Peyer's patch (tissue), 4 donors: ENCODE results near the gene ATP11B. TPM values are rescaled to one million over a fixed set of nuclear protein-coding genes. Genes with fewer than 3 reads are reported as not detected.

Experiments
- DNase-seq, 3 donors: peaks; one replicate each; pipeline ENCODE4 v3.0.0-alpha.2; 2017 to 2019
- H3K27ac ChIP-seq, 4 donors: fragments of 200-600 bp; sonication (generic); one replicate each; pipeline ENCODE4 v1.5.1; 2016 to 2019
- H3K27me3 ChIP-seq, 2 donors: fragments of 200-600 bp; sonication (generic); one replicate each; pipeline ENCODE4 v1.5.1; 2019
- H3K36me3 ChIP-seq, 3 donors: fragments of 200-600 bp; sonication (generic); one replicate each; pipeline ENCODE4 v1.5.1; 2016 to 2019
- H3K4me1 ChIP-seq, 4 donors: fragments of 200-600 bp; sonication (generic); one replicate each; pipeline ENCODE4 v1.5.1; 2016 to 2019
- H3K4me3 ChIP-seq, 4 donors: fragments of 200-600 bp; sonication (generic); 1 replicate in 3 of 4; 2 replicates in 1 of 4; pipeline ENCODE4 v1.5.1; 2016 to 2019; ENCODE audit warnings: mild to moderate bottlenecking in 1 of 4
- H3K9me3 ChIP-seq, 4 donors: fragments of 200-600 bp; sonication (generic); one replicate each; pipeline ENCODE4 v1.5.1; 2016 to 2019; ENCODE audit warnings: mild to moderate bottlenecking in 1 of 4
- CTCF ChIP-seq, 6 experiments: fragments of 450-650 bp in 4 of 6; fragments of 200-600 bp in 2 of 6; sonication (generic) in 1 of 6; IDR thresholded peaks; one replicate each; pipeline ENCODE4 v1.5.1; 2017 to 2019; ENCODE audit warnings: antibody characterized with exemption in 6 of 6, mild to moderate bottlenecking in 3 of 6, moderate library complexity in 1 of 6
- POLR2A ChIP-seq, 2 donors: fragments of 450-650 bp; IDR thresholded peaks; one replicate each; pipeline ENCODE4 v1.5.1; 2017; ENCODE audit warnings: antibody characterized with exemption in 2 of 2, mild to moderate bottlenecking in 2 of 2, moderate library complexity in 2 of 2
- total RNA-seq, 4 donors: library from RNA; depleted of rRNA; stranded (reverse); fragments of >200 nt; gene quantifications; one replicate each; pipeline ENCODE4 v1.1.0, GENCODE V29; 2016

ATP11B gene
- total RNA-seq, 4 donors from 2014 or later: 93.3 to 145 (median 116) TPM

- no peak overlapping the region for H3K27ac ChIP-seq
- DNase-seq: no peak
- no peak for TF ChIP-seq POLR2A (IDR thresholded peaks at IDR 0.05)
- no peak for TF ChIP-seq CTCF (IDR thresholded peaks at IDR 0.05)
- H3K27me3 ChIP-seq: no peaks in the 10 kb centered on the region
- no peak overlapping the region for H3K4me3 ChIP-seq
- H3K36me3 ChIP-seq: peaks cover 0 to 19% (median 0%) of the 10 kb centered on the region in 3 donors
- H3K4me1 ChIP-seq: no peaks in the 10 kb centered on the region
- no peaks in the 10 kb centered on the region for H3K9me3 ChIP-seq
Measured at GRCh38 chr3:182911782-182912111, 118.4 kb downstream of the ATP11B start.

- TF ChIP-seq POLR2A (IDR thresholded peaks at IDR 0.05): no peak
- TF ChIP-seq CTCF (IDR thresholded peaks at IDR 0.05): no peak
- no peak overlapping the region for H3K4me3 ChIP-seq
- peaks cover 0 to 20% (median 0%) of the 10 kb centered on the region in 3 donors for H3K36me3 ChIP-seq
- no peak overlapping the region for H3K27ac ChIP-seq
- H3K4me1 ChIP-seq: no peaks in the 10 kb centered on the region
- no peak for DNase-seq
- H3K27me3 ChIP-seq: no peaks in the 10 kb centered on the region
- no peaks in the 10 kb centered on the region for H3K9me3 ChIP-seq
Measured at GRCh38 chr3:182912474-182912873, 119.2 kb downstream of the ATP11B start.

GRCh38 chr3:182913889-182914288 lies 120.6 kb downstream of the ATP11B start:
- H3K27ac ChIP-seq: no peak overlapping the region
- peaks cover 0 to 21% (median 0%) of the 10 kb centered on the region in 3 donors for H3K36me3 ChIP-seq
- no peak overlapping the region for H3K4me3 ChIP-seq
- H3K27me3 ChIP-seq: no peaks in the 10 kb centered on the region
- H3K4me1 ChIP-seq: no peaks in the 10 kb centered on the region
- no peaks in the 10 kb centered on the region for H3K9me3 ChIP-seq
- DNase-seq: no peak
- TF ChIP-seq CTCF (IDR thresholded peaks at IDR 0.05) (no peak), POLR2A (IDR thresholded peaks at IDR 0.05) (no peak)

GRCh38 chr3:182914341-182914740 lies 121.0 kb downstream of the ATP11B start:
- TF ChIP-seq POLR2A (IDR thresholded peaks at IDR 0.05): no peak
- TF ChIP-seq CTCF (IDR thresholded peaks at IDR 0.05): no peak
- no peak for DNase-seq
- H3K27me3 ChIP-seq: no peaks in the 10 kb centered on the region
- H3K27ac ChIP-seq: no peak overlapping the region
- no peaks in the 10 kb centered on the region for H3K4me1 ChIP-seq
- no peaks in the 10 kb centered on the region for H3K9me3 ChIP-seq
- H3K36me3 ChIP-seq: peaks cover 0 to 21% (median 0%) of the 10 kb centered on the region in 3 donors
- no peak overlapping the region for H3K4me3 ChIP-seq

GRCh38 chr3:182917134-182917533 lies 123.8 kb downstream of the ATP11B start:
- no peak for TF ChIP-seq CTCF (IDR thresholded peaks at IDR 0.05)
- no peak for TF ChIP-seq POLR2A (IDR thresholded peaks at IDR 0.05)
- no peaks in the 10 kb centered on the region for H3K4me1 ChIP-seq
- no peak overlapping the region for H3K27ac ChIP-seq
- H3K9me3 ChIP-seq: no peaks in the 10 kb centered on the region
- no peak overlapping the region for H3K4me3 ChIP-seq
- DNase-seq: no peak
- H3K36me3 ChIP-seq: peaks cover 0 to 23% (median 0%) of the 10 kb centered on the region in 3 donors
- H3K27me3 ChIP-seq: no peaks in the 10 kb centered on the region

- DNase-seq: no peak
- Histone ChIP-seq H3K4me3 (no peak overlapping the region), H3K27ac (no peak overlapping the region), H3K36me3 (peaks cover 0 to 11% (median 0%) of the 10 kb centered on the region in 3 donors), H3K27me3 (no peaks in the 10 kb centered on the region), H3K4me1 (no peaks in the 10 kb centered on the region), H3K9me3 (no peaks in the 10 kb centered on the region)
- TF ChIP-seq POLR2A (IDR thresholded peaks at IDR 0.05) (no peak), CTCF (IDR thresholded peaks at IDR 0.05) (no peak)
Measured at GRCh38 chr3:182919866-182920357, 126.6 kb downstream of the ATP11B start.
